ENCODE data around the gene METTL5.

The METTL5 gene

GRCh38 chr2:169822036-169822435 is 2.7 kb downstream of the METTL5 start:
- TF ChIP-seq POLR2AphosphoS5 (IDR thresholded peaks at IDR 0.05; ENCODE audit: low read depth, low read length) (no peak), TAF1 (IDR thresholded peaks at IDR 0.05; ENCODE audit: borderline replicate concordance, insufficient read depth, low read length) (no peak), SIN3A (IDR thresholded peaks at IDR 0.05; ENCODE audit: borderline replicate concordance, insufficient read depth, low read length) (no peak), FOXP2 (optimal IDR thresholded peaks at IDR 0.05; ENCODE audit: borderline replicate concordance, extremely low read depth, extremely low read length, insufficient read depth) (no peak), REST (IDR thresholded peaks at IDR 0.05; ENCODE audit: insufficient read depth in 1 of 2, low read depth in 2 of 2, low read length in 2 of 2) (no peak)

GRCh38 chr2:169819106-169819505 is 5.6 kb downstream of the METTL5 start:
- TF ChIP-seq FOXP2 (optimal IDR thresholded peaks at IDR 0.05; ENCODE audit: borderline replicate concordance, extremely low read depth, extremely low read length, insufficient read depth) (no peak), REST (IDR thresholded peaks at IDR 0.05; ENCODE audit: insufficient read depth in 1 of 2, low read depth in 2 of 2, low read length in 2 of 2) (no peak), POLR2AphosphoS5 (IDR thresholded peaks at IDR 0.05; ENCODE audit: low read depth, low read length) (no peak), TAF1 (IDR thresholded peaks at IDR 0.05; ENCODE audit: borderline replicate concordance, insufficient read depth, low read length) (no peak), SIN3A (IDR thresholded peaks at IDR 0.05; ENCODE audit: borderline replicate concordance, insufficient read depth, low read length) (no peak)

GRCh38 chr2:169818241-169818640 is 6.5 kb downstream of the METTL5 start:
- TF ChIP-seq SIN3A (IDR thresholded peaks at IDR 0.05; ENCODE audit: borderline replicate concordance, insufficient read depth, low read length) (no peak), POLR2AphosphoS5 (IDR thresholded peaks at IDR 0.05; ENCODE audit: low read depth, low read length) (no peak), TAF1 (IDR thresholded peaks at IDR 0.05; ENCODE audit: borderline replicate concordance, insufficient read depth, low read length) (no peak), FOXP2 (optimal IDR thresholded peaks at IDR 0.05; ENCODE audit: borderline replicate concordance, extremely low read depth, extremely low read length, insufficient read depth) (no peak), REST (IDR thresholded peaks at IDR 0.05; ENCODE audit: insufficient read depth in 1 of 2, low read depth in 2 of 2, low read length in 2 of 2) (no peak)

- TF ChIP-seq TAF1 (IDR thresholded peaks at IDR 0.05; ENCODE audit: borderline replicate concordance, insufficient read depth, low read length) (no peak), REST (IDR thresholded peaks at IDR 0.05; ENCODE audit: insufficient read depth in 1 of 2, low read depth in 2 of 2, low read length in 2 of 2) (no peak), SIN3A (IDR thresholded peaks at IDR 0.05; ENCODE audit: borderline replicate concordance, insufficient read depth, low read length) (no peak)
Measured at GRCh38 chr2:169815849-169816248, 8.9 kb downstream of the METTL5 start.

- TF ChIP-seq TAF1 (IDR thresholded peaks at IDR 0.05; ENCODE audit: borderline replicate concordance, insufficient read depth, low read length) (no peak), REST (IDR thresholded peaks at IDR 0.05; ENCODE audit: insufficient read depth in 1 of 2, low read depth in 2 of 2, low read length in 2 of 2) (no peak), SIN3A (IDR thresholded peaks at IDR 0.05; ENCODE audit: borderline replicate concordance, insufficient read depth, low read length) (no peak), FOXP2 (optimal IDR thresholded peaks at IDR 0.05; ENCODE audit: borderline replicate concordance, extremely low read depth, extremely low read length, insufficient read depth) (no peak), POLR2AphosphoS5 (IDR thresholded peaks at IDR 0.05; ENCODE audit: low read depth, low read length) (no peak)
Measured at GRCh38 chr2:169808221-169808620, 16.5 kb downstream of the METTL5 start.

All from PFSK-1 (cell line).